ENCODE data around the gene NLGN2. TPM values are rescaled to one million over a fixed set of nuclear protein-coding genes. Genes with fewer than 3 reads are reported as not detected.

NLGN2 gene
- total RNA-seq, 2 experiments from 2014 or later = 7.6 to 8.4 TPM

DNA sequence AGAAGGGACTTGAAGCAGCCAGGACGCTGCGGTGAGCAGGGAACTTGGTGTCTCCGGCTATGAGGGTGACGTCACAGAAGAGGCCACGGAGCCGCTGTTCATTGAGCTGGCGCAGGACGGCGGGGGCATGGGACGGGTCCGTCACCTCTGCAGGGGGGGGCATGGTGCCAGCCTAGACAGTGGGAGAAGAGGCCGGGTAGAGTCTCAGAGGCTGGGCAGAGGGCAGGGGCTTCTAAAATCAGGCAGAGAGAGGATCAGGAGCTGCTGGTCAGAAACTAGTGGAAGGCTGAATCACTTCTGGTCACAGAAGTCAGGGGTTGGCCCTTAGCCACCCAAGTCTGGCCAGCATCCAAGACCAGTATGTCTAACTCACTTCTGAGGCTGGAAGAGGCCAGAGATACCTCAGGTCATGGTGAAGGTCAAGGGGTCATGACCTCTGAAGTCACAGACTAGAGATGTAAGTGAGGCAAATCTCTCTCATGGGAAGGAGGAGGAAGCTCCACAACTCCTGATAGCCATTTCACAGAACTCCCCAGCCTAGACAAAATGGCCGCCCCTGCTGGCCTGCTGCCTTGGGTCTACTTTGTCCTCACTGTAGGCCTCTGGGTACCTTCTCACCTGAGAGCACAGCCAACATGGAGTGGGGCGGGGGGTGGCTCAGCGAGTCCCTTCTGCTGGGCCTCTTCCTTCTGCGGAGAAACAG is 59.1 kb downstream of the NLGN2 start:
- peaks cover 11% of the 10 kb centered on the region for H3K4me1 Mint-ChIP-seq (ENCODE audit: low read depth)
- peaks cover 45% of the 10 kb centered on the region for H3K36me3 Mint-ChIP-seq (ENCODE audit: low read depth)
- no peak overlapping the region for H3K4me3 Mint-ChIP-seq
- Histone ChIP-seq H3K9me3 (ENCODE audit: control insufficient read depth in 1 of 2, insufficient read depth in 1 of 2, low read length in 2 of 2) (no peaks in the 10 kb centered on the region), H3K27ac (ENCODE audit: low read depth in 1 of 2, low read length in 2 of 2) (no peak overlapping the region), H3K36me3 (ENCODE audit: insufficient read depth, low read length) (peaks cover 38% of the 10 kb centered on the region), H3K4me3 (ENCODE audit: low read length) (no peak overlapping the region), H3K27me3 (ENCODE audit: control insufficient read depth in 1 of 2, insufficient read depth in 2 of 2, low read length in 2 of 2) (no peaks in the 10 kb centered on the region), H3K4me1 (ENCODE audit: insufficient read depth, low read length) (peaks cover 13% of the 10 kb centered on the region)
- no peak overlapping the region for H3K27ac Mint-ChIP-seq
- no peaks in the 10 kb centered on the region for H3K27me3 Mint-ChIP-seq
- ATAC-seq (ENCODE audit: poor library complexity) = no peak
- H3K9me3 Mint-ChIP-seq = no peaks in the 10 kb centered on the region
- CTCF ChIA-PET = interaction anchor here (0.9 to 1.4 kb wide), 2 partner anchors 30 kb away, joined by 3 to 5 read pairs; no protein-coding TSS in a partner anchor
- no peak for TF ChIP-seq CTCF (IDR thresholded peaks at IDR 0.05)
- peak in 2 of 14 experiments; percentile 45 to 58 for DNase-seq
- intact Hi-C loops (cut with DNase I, micrococcal nuclease) = no loop called here
- POLR2A ChIA-PET = no interaction called here

- intact Hi-C loops (cut with DNase I, micrococcal nuclease) = no loop called here
- Mint-ChIP-seq H3K27me3 (no peaks in the 10 kb centered on the region), H3K4me3 (no peak overlapping the region), H3K27ac (no peak overlapping the region), H3K36me3 (ENCODE audit: low read depth) (peaks cover 47% of the 10 kb centered on the region), H3K9me3 (no peaks in the 10 kb centered on the region), H3K4me1 (ENCODE audit: low read depth) (peaks cover 16% of the 10 kb centered on the region)
- peaks cover 31% of the 10 kb centered on the region for H3K36me3 ChIP-seq (ENCODE audit: insufficient read depth, low read length)
- ChIA-PET POLR2A (no interaction called here), CTCF (interaction anchor here (1.4 kb wide), 1 partner anchor 31 kb away, joined by 5 read pairs; no protein-coding TSS in a partner anchor)
- DNase-seq = no peak
- no peak overlapping the region for H3K27ac ChIP-seq (ENCODE audit: low read depth in 1 of 2, low read length in 2 of 2)
- H3K27me3 ChIP-seq (ENCODE audit: control insufficient read depth in 1 of 2, insufficient read depth in 2 of 2, low read length in 2 of 2) = no peaks in the 10 kb centered on the region
- peaks cover 20% of the 10 kb centered on the region for H3K4me1 ChIP-seq (ENCODE audit: insufficient read depth, low read length)
- no peaks in the 10 kb centered on the region for H3K9me3 ChIP-seq (ENCODE audit: control insufficient read depth in 1 of 2, insufficient read depth in 1 of 2, low read length in 2 of 2)
- no peak overlapping the region for H3K4me3 ChIP-seq (ENCODE audit: low read length)
- no peak for TF ChIP-seq CTCF (IDR thresholded peaks at IDR 0.05)
- ATAC-seq (ENCODE audit: poor library complexity) = no peak
These were observed 59.9 kb downstream of the NLGN2 start for GRCh38 chr17:7467498-7467897.

DNA sequence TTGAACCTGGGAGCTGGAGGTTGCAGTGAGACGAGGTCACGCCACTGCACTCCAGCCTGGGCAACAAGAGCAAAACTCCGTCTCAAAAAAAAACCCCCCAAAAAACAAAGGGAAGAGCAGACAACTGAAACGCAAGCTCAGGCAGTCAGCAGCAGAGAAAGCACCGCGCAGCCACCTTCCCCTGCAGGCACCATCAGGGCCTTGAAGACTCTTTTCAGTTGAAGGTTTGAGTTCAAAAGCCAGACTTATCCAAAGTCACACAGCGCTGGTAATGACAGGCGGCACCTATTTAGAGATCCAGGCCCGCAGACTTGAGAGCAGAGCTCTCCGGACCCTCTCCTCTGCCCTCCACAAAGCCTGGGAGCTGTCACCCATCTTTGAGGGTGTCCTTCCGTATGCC is 60.6 kb downstream of the NLGN2 start:
- Histone ChIP-seq H3K27me3 (ENCODE audit: control insufficient read depth in 1 of 2, insufficient read depth in 2 of 2, low read length in 2 of 2) (no peaks in the 10 kb centered on the region), H3K27ac (ENCODE audit: low read depth in 1 of 2, low read length in 2 of 2) (no peak overlapping the region), H3K4me3 (ENCODE audit: low read length) (no peak overlapping the region), H3K4me1 (ENCODE audit: insufficient read depth, low read length) (peaks cover 21% of the 10 kb centered on the region), H3K9me3 (ENCODE audit: control insufficient read depth in 1 of 2, insufficient read depth in 1 of 2, low read length in 2 of 2) (no peaks in the 10 kb centered on the region), H3K36me3 (ENCODE audit: insufficient read depth, low read length) (peaks cover 24% of the 10 kb centered on the region)
- ATAC-seq (ENCODE audit: poor library complexity) (no peak), DNase-seq (no peak)
- ChIA-PET POLR2A (interaction anchor here (1.3 kb wide), 1 partner anchor 10 kb away, joined by 3 read pairs; no protein-coding TSS in a partner anchor), CTCF (interaction anchor here (1.4 kb wide), 1 partner anchor 32 kb away, joined by 5 read pairs; no protein-coding TSS in a partner anchor)
- intact Hi-C loops (cut with DNase I, micrococcal nuclease) = no loop called here
- Mint-ChIP-seq H3K9me3 (no peaks in the 10 kb centered on the region), H3K27me3 (no peaks in the 10 kb centered on the region), H3K4me3 (no peak overlapping the region), H3K4me1 (ENCODE audit: low read depth) (peaks cover 16% of the 10 kb centered on the region), H3K27ac (no peak overlapping the region), H3K36me3 (ENCODE audit: low read depth) (peaks cover 43% of the 10 kb centered on the region)
- TF ChIP-seq CTCF (IDR thresholded peaks at IDR 0.05) = no peak

Data from CD4-positive, alpha-beta T cell (primary cell).